SH-SY5Y (cell line): ENCODE data around the gene CMBL.

Source experiments
- GATA2 ChIP-seq: IDR thresholded peaks from 2 replicates; pipeline ENCODE4 v1.6.1; 2011; ENCODE audit warnings: mild to moderate bottlenecking, low read depth, low read length
- GATA3 ChIP-seq: IDR thresholded peaks from 2 replicates; pipeline ENCODE4 v1.6.1; 2011; ENCODE audit warnings: low read depth, mild to moderate bottlenecking, low read length, moderate library complexity

DNA sequence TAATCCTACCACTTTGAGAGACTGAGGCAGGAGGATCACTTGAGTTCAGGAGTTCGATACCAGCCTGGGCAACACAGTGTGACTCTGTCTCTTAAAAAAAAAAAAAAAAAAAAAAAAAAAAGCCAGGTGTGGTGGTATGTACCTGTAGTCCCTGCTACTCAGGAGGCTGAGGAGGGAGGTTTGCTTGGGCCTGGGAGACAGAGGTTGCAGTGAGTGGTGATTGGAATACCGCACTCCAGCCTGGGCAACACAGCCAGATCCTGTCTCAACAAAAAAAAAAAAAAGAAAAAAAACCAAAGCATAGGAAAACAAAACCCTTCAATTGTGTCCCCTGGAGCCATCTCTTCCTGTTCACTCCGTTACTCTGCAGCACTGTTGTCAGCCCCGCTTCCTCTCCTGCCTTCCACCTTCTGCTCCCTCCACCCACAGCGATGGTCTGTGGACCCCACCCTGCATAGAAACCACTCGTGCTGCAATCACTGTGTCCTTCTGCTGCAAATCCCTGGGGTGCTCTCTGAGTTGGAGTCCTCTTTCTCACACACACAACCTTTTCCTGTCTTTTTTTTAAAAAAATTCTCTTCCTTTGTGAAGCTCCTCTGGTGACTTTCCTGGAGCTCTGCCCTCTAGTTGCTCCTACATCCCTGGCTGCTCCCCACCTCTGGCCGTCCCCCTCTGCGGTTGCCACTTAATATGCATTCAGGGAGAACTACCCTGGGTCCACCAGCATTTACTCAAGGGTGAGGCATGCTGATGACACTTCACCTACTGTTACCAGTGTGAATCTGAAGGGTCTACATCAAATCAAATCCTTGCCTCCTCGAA, 35.4 kb downstream of the CMBL start:
- no peak for TF ChIP-seq GATA3
- no peak for TF ChIP-seq GATA2
